KG1 (cell line): ENCODE data around the gene OR1C1.
"Not testable (repeated sequence)": the region's sequence is repeated elsewhere in the genome, so short reads cannot be mapped to it uniquely, and the experiment has no call there.

ENCODE experiments used
- DNase-seq: peaks from one replicate; lab custom pipeline; 2025; lab: John Stamatoyannopoulos, UW

Gene OR1C1

GRCh38 chr1:247760456-247760855 is at the start of gene OR1C1:
Gene OR1C1, minus strand, starts transcription at chr1:247760556. Its CDS starts 2,150 bp downstream, at chr1:247758406.
- no peak for DNase-seq

DNA sequence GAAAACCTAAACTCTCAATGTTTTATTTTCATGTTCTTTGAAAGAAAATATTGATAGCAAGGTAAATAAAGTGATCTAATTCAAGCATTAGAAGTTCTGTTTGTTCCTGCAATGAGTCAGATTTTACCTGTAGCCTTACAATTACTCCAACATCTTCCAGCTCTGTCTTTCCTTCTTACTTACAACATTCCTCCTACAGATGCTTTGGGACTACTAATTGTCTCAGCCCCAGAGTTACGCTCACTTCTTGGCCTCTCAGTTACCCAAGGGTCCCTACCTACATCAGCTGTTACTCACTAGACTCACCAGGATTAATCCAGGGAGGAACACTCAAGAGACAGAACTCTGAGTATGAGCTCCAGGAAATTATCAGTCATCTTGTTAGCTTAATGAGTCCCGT is 37.2 kb upstream of the OR1C1 start:
- DNase-seq, result no peak

DNA sequence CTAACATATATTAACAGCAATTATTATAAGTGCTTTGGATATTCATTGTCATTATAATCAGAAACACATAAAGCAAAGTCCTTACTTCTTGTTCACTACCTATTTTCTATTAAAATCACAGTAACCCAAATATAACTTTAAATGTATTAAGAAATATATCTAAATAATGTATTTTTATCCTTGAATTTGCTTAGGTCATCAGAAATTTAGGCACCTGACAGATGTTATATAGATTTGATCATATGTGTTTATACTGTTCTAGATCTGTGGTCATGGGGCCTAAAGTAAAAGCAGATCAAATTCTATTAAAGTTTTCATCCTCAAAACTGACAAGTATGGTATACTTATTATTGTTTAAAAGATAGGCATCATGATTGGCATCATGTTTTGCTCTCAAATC is 9.2 kb upstream of the OR1C1 start:
- no peak for DNase-seq

GRCh38 chr1:247754311-247754710 is 6.0 kb downstream of the OR1C1 start:
- DNase-seq, result not testable (repeated sequence)

DNA sequence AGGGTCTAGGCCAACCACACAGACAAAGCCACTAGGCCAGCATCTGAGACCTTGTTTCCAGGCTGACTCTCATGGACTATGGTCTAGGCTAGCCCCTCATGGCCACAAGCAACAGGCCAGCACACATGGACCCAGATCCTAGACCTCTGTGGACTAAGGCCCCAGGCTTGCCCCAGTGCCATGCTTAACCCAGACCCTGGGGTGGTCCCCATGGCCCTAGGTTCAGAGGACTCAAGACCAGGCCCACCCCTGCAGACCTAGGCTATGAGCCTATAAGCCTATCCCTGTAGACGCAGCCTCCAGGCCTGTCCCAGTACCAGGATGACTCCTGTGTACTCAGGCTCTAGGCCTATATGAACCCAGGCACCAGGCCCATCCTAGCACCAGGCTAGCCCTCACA is 10.5 kb downstream of the OR1C1 start:
- no peak for DNase-seq

DNA sequence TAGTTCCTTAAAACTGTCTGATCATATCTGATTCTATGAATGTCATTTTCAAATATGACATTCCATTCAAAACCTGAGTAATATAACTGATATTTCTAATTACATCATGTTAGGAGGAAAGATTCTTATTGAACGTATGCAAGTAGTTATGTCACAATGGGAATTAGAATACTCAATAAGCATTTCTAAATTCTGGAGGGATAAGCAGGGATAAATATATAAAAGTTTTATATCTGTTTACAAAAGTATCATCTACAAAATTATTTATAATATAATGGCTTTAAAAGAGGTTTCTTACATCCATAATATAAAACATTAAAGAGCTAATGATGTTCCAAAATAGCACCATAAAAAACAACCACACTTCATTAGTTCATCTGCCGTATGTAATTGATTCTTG is 12.3 kb downstream of the OR1C1 start, which contains the start of gene OR14A2:
TSS of gene OR14A2 (minus strand) at position 101 of the 400 bp plus-strand sequence.
- no peak for DNase-seq

DNA sequence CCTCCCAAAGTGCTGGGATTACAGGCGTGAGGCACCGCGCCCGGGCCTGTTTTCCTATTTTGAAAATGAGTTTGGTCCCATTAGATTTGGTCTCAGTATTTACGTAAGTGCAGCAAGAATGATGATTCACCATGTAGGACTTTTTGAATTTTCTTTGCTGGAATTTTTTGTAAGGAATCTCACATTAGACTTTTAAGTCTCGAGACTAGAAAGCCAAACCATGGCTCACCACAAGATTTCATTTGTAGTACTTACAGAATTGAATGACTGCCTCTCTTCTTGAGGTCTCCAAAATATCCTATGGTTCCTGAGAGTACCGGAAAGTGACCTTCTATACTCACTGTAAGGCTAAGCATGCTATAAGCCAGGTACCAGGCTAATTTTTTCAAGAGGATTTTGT is 12.7 kb downstream of the OR1C1 start:
- DNase-seq, result no peak

DNA sequence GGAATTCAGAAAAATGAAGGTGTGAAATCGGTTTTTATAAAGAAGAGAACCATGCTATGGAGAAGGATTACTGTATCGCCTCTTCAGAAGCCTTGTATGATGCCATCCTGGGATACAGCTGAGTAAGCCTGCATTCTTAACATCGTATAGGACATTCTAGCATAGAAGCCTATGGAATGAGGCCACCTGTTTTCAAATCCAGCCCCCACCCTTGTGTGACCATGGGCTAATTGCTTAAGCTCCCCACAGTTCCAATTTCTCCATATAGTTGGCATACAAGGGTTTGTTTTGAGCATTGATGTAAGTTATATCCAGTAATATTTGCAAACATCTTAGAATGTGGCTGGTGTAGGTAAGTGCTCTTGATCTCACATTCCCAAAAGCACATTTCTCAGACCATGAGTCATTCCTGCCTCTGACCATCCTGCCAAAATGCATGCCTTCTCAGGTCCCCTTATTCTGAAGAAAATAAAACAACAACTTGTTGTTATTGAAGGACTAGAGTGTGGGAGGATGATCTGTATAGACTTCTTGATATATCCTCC is 13.9 kb downstream of the OR1C1 start:
- no peak for DNase-seq

- DNase-seq, result not testable (repeated sequence)
Measured at GRCh38 chr1:247742215-247742760, 18.1 kb downstream of the OR1C1 start.

- no peak for DNase-seq
Measured at GRCh38 chr1:247741756-247742155, 18.6 kb downstream of the OR1C1 start.

DNA sequence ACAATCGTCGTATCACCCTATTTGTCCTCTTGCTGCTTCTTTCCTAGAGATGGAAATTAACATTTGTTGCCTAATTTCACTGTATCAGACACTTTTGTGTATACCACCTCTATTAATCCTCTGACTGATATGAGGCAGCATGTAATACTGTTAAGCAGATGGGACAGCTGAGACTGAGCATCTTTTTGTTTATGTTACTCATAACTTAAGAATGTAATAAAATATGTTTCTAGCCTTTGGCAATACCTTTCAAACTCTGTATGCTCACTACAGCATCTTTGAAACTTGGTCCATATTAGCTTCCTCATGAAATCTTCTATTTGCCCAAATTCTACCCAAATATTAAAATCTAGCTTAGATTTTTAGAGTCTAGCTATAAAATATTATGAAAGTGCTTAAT is 19.6 kb downstream of the OR1C1 start:
- no peak for DNase-seq

- no peak for DNase-seq
Measured at GRCh38 chr1:247738315-247738714, 22.0 kb downstream of the OR1C1 start, which contains the start of gene OR14K1. Gene OR14K1, plus strand, starts transcription at chr1:247738615. Its CDS starts 0 bp downstream, at chr1:247738615.

DNA sequence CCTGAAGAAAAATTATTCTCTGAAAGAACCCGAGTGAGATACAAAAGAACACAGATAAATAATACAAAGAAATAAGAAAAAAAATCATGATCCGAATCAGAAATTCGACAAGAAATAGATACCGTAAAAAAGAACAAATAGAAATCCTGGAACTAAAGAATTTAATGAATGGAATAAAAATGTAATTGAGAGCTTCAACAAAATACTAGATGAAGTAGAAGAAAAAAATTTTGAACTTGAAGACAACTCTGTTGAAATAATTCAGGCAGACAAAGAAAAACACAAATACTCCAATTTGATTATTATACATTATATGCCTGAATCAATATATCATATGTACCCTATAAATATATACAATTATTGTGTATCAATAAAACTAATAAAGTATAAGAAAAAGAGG is 39.1 kb downstream of the OR1C1 start:
- DNase-seq, result no peak

DNA sequence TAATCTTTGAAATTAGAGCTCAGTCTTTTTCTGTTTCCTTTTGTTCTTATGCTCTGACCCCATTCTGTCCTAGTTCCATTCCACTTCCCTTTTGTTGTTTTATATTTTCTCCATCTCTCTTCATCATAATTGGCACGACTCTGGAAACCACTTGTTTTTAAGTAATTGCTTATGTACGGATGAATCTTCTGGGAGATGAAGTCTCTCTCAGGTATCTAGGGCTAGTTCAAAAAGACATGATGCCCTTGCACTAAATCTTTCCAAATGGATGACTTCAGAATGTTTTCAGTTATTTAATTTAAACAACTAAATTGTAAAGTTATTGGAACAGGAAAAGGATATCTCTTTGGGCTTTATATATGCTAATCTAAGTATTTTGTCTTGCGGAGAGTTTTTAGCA is 43.8 kb downstream of the OR1C1 start, which contains the start of gene OR6F1:
TSS of gene OR6F1 (minus strand) at position 101 of the 400 bp plus-strand sequence. CDS start 3,891 bp downstream, outside the sequence.
- no peak for DNase-seq

GRCh38 chr1:247713753-247714152 is 46.6 kb downstream of the OR1C1 start:
- no peak for DNase-seq

DNA sequence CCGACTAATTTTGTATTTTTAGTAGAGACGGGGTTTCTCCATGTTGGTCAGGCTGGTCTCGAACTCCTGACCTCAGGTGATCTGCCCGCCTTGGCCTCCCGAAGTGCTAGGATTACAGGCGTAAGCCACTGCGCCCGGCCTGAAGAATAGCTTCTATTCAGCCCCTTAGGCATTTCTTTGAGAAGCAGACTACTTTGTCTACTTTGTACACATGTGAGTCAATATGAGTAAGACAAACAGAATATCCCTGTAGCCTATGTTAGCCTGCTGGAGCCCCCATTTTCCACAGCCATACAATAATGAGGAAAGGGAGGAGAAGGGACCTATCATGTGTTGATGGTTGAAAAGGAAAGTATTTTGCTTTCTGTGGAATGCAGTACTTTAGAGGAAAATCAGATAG is 49.7 kb downstream of the OR1C1 start:
- DNase-seq, result not testable (repeated sequence)
